Measurements from ENCODE around the gene MYH15.
"Not testable (repeated sequence)": the region's sequence is repeated elsewhere in the genome, so short reads cannot be mapped to it uniquely, and the experiment has no call there.

MYH15 gene

DNA sequence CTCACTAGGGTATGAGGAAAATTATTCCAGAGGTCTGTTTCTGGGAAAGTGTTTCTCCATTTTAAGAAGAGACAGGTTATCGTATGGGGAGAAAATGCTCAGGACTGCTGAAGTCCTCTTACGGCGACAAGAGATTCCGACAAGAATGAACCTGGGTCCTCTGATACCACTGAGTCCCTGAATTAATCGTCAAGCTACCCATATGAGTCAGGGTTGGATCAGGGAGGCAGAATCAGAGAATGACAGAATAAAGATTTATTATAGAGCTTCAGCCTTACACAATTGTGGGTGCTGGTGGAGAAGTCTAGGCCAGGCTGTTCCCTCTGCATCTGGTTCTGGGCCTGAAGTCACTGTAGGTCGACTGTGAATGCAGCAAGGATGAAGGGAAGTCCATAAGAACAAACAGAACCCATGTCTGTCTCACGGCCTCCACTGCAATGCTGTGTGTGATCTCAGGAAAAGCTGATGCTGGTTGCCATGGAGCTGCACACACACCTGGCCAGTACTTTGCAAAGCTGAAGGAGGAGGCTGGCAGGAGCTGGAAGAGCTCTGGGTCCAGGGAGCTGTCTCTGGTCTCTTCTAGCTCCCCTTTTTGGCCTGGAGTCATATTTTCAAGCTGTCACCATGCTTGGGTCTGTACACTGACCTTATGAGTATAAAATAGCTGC is 130.1 kb downstream of the MYH15 start:
- peak; percentile 55 for DNase-seq

DNA sequence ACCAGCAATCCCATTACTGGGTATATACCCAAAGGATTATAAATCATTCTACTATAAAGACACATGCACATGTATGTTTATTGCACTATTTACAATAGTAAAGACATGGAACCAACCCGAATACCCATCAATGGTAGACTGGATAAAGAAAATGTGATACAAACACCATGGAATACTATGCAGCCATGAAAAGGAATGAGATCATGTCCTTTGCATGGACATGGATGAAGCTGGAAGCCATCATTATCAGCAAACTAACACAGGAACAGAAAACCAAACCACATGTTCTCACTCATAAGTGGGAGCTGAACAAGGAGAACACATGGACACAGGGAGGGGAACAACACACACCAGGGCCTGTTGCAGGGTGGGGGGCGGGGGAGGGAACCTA is 131.4 kb downstream of the MYH15 start:
- not testable (repeated sequence) for DNase-seq

DNA sequence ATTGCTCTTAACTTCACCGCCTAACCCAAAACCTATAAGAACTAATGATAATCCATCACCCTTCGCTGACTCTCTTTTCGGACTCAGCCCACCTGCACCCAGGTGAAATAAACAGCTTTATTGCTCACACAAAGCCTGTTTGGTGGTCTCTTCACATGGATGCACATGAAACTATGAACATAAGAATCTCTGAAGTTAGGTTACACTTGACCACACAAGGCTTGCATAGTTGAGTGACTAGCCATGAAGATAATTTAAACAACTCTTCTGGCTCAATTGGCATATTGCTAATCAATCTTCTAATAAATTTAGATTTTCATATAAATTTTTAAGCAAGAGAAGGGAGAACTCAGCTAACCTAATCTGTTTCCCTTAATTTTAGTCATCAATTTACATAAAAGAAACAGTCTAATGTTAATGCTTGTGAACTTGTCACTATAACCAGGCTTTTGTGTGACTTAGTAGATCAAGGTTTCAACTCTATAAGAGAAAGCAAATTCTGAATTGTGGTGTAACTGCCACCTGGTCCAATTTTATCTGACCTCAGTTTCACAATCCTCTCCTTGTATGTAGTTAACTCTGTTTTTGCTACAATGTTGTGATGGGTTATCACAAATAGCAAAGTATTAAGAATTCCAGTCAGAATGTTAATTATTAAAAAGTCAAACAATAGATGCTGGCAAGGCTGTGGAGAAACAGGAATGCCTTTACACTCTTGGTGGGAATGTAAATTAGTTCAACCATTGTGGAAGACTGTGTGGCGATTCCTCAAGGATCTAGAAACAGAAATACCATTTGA is 132.0 kb downstream of the MYH15 start:
- DNase-seq, result no peak

DNA sequence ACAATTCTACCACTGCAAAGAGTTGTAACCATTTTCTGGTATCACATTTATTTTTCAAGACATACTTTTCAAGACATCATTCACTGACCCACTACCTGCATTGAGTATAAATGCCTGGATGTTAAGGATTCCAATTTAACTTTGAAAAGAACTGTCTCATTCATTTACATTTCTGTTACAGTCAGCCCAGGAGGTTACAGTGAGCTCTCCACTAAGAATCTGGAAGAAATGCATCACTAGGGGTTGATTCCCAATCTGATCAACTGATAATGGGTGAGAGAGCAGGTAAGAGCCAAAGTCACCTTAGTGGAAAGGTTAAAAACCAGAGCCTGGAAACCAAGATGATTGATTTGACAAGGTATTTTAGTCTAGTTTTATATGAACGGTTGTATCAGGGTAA is 133.0 kb downstream of the MYH15 start:
- DNase-seq, result no peak

DNA sequence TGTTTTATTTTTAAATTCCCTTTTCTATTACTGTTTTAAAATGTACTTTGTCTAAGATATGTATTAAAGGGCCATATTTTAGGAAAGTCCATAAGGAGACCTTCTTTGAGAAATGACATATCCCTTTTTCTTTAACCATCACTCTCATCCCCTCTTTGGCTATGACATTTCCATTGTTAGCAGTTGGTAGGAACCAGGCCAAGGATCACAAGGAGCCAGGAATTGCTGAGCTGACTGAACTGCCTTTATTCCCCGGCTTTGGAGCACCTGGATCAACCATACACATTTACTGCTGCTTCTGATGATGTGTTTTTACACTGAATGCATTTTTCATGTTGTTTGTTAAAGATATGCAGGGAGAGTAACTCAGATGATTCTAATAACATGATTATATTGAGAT is 134.4 kb downstream of the MYH15 start:
- no peak for DNase-seq

DNA sequence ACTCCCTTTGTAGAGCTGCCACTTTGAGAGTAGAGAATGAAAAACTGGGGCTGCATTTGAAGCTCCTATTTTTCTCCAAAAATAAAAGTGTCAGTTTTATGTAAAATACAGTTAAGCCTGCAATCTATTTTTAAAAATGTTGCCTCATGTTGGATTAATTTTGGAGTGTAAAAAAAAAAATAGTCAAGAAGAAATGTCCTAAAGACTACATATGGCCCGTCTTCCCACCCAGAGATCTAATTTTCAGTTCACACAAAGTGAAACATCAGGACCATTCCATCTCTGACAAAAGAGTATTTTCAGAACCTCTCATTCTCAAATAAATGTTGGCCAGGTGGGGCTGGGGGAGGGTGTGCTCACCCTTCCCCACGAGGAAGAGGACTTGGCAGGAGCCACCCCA is 151.4 kb downstream of the MYH15 start:
- DNase-seq, result no peak

DNA sequence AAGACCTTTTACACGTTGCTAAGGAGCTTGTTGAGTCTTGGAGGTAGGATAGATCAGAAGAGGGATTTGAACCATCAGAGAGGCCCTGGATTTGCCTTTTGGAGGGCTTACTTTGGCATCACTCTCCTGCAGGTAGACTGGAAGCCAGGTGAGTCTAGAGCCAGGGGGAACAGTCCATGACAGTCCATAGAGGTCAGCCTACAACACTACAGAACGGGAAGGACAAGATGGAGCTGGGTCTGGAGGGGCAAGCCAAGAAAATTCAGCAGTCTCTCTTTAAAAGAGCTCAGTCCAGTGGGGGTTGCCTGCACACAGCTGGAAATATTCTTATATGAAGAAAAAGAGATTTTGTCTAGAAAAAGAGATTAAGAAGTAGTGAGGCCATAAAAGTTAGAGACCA is 153.4 kb downstream of the MYH15 start:
- DNase-seq, result no peak

DNA sequence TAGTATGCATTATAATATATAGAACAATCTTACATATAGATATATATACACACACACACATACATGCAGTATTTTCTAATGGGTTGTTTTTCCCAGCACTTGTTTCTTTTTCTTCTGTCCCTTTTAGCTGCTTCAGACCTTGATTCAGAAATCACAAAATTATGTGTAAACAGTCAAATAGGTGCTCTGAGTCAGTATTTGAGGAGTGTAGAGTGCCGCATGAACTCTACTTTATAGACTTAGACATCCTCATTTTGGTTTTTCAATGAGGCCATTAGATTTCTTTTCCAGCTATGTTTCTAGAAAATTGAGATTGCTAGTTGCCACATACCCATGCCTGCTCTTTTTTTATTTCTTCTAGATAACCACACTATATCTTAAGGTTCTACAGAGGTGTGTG is 155.8 kb downstream of the MYH15 start:
- DNase-seq, result no peak

DNA sequence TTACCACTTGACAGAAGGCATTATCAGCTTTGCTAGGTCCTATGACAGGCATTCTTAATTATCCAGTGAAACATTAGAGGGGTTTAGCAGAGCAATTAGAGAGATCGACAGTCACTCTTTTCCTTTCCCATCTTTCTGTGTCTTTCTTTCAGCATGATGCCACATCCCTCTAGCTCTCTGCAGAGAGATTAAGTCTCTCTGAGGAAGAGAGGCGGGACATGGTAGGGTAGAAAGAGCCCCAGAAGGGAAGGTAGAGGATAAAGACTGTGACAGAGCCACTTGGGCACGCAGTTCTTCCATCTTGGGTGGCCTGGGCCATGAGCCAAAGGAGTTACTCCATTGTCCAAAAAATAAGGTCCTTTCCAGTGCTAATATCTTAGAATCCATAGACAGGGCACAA is 158.2 kb downstream of the MYH15 start:
- no peak for DNase-seq

DNA sequence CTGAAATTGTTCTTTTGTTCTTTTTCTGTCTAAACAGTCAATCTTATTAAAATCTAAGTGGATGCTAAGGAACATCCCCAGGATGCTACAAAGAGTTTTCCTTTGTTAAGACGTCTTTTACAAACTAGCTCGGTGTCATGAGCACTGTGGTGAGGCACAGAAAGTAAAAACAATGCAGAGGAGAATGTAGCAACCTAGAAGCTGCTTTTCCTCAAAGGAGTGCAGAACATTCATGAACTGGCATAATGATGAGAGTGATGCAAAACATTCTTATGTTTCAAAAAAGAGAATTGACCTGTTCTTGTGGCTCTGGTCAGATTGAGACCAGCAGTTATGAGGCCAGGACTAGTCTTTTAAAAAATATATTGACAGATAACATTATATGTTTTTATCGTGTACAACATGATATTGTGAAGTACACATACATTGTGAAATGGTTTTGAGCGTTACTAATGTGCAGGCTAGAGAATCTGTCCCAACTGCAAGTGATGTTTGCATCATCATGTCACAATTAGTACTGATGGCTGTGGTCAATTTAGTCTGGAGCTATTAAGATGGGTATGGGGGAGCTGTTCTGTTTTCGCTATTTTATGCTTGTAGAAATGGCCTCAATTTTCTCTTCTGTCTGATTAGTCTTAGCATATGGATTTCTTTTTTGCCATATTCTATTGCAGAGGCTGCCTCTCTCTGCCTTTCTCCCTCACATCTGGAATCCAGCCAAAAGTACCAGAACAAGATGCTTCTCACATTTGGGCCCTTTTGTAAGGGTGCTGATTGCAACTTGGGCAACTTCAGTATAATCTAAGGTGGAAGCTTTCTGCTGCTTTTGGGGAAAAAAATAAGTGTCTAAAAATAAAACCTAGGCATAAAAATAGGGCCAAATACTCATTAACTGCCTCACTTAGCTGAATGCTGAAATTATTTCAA is 163.8 kb downstream of the MYH15 start:
- no peak for DNase-seq

DNA sequence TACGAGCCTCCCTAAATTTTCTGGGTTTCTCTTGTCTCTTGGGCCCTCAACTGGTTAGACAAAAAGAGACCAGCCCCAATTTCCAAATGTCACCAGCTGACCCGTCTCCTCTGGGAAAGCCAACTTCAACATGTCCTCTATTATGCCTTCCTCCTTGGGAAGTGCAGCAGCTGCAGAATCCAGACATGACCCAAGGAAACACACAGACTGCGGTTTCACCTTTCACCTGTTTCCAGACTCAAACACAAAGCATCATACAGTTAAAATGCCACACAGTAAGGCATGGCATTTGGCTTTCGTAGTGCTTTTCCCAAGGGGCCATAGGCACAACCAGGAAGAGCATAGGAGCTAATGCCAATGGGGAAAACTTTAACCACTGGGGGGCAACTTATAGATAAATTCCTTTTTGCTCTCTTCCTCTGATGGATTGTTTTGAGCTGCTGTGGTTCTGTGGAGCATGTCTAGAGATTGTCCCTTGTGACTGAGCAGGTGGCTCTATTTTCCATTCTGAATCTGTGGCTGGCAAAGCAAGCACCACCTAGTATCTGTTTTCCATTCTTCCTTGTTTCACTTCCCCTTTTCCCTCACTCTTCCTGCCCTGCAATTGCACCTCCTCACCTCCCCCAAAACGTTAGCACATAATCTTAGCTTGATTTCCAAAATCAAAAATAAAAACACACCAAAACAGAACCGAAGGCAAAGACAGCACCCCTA is 164.7 kb downstream of the MYH15 start:
- no peak for DNase-seq

DNA sequence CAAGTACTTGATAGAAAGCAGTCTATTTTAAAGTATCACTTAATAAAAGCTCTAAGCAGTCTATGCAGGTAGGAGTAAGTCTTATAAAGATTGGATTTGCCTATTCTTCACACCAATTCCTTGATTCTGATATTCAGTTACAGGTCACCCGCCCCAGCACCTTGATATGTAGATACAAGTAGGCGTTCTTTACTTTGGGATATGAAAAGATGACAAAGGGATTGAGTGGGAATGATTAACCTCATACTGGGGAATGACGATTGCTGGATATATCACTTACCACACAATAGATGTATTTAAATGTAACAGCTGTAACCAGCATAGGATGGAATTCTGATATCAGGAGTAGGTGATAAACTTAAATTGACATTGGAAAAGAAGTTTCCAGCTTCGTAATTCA is 166.9 kb downstream of the MYH15 start:
- DNase-seq, result no peak

DNA sequence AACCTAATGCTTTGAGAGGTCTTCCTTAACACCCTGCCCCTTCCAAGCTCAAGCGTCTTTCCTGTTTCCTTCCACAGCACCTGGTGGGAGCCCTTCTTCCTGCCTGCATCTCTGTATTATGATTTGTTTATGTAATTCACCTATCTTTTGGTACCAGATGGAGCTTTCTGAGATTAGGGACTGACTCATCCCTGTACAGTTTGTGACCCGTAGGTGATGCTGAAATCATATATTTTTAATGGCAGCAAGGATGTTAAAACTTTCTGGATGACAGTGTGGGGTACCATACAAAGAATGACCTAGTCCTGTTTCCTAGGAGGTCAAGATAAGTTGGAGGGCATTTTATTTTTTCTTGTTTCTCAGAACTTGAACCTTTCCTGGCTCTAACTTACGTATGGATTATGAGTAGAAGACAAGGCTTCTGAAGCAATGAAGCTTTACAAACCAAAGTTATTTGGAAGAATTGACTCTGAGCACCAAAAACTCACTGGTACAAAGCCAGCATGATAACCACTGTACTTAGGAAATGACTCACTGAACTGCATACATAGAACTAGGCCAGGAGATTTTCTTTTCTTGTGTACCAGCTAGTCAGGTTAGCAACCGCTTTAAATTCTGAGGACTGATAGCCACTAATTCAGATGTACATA is 167.4 kb downstream of the MYH15 start:
- DNase-seq, result peak; percentile 82

DNA sequence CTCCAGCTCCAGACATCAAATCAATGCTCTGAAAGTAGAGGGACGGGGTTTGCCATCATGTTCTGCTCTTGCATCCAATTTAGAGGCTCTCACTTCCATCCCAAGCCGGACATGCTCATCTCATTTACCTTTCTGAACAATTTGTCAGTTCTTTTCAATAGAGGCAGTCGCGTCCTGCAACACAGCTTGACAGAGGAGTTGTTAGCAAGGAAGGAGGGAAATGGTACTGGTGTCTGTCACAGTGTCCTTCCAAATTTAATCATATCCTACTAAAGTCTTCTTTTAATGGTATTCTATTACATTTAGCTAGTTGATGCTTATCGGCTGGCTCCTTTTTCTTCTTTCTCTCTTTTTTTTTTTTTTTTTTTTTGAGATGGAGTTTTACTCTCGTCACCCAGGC is 168.5 kb downstream of the MYH15 start:
- no peak for DNase-seq

DNA sequence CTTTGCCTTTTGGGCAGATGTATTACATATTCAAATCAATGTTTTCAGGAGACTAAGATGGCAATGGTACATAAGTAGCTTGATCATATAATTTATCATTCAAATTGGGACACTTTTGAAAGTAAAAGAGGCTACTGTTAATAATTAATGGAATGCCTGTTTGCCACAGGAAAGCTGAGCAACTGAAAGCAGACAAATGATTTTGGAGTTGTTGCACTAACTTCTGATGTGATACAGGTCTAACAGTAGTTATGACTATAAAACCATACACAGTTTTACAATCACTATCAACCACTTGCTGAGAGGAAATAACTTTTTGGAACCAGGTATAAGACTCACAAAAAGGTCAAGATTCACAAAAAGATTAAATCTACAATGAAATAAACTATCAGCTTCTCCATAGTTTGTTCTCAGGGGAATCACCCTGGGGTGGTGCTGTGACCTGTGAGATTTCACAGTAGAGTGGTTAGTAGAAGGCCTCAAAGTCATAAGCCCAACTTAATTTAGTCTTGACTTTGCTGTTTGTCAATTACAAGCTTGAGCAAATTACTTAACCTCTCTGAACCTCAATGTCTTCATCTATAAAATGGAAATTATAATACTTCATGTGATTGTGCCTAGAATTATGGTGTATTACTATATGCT is 171.4 kb downstream of the MYH15 start:
- DNase-seq, result no peak

DNA sequence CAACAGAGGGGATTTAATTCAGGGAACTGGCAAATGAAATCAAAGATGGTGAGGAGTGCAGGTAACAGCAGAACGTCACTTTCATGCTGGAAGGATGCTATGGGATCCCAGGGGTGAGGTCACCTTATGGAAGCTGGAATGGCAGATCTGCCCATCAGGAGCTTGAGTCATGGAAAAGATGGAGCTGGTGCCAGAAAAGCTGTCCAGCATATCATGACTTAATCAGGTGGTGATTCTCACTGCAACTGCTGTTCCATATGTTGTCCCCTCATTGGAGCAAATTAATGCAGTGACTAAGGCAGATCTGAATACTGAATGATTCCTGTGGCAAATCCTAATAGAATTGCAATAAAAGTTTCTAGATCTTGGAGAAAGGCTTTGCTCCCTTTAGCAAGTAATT is 175.7 kb downstream of the MYH15 start:
- DNase-seq, result no peak

DNA sequence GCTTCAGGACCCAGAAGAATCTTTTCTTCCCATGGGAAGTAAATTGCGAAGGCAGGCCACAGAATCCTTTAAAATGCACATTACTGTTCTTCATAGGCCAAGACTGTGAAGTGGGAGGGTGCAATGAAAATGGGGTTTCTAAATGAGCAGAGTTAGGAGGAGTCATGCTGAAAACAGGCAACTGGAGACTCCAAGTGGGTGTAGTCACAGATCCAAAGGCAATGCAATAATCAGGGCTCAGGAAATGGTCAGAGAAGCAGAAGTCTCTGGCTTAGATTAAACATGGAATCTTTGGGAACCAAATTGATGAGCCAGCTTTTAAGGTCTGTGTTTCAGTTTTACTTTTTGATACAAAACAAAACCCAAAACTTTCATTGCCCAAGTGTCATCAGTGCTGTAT is 176.4 kb downstream of the MYH15 start:
- DNase-seq, result no peak

DNA sequence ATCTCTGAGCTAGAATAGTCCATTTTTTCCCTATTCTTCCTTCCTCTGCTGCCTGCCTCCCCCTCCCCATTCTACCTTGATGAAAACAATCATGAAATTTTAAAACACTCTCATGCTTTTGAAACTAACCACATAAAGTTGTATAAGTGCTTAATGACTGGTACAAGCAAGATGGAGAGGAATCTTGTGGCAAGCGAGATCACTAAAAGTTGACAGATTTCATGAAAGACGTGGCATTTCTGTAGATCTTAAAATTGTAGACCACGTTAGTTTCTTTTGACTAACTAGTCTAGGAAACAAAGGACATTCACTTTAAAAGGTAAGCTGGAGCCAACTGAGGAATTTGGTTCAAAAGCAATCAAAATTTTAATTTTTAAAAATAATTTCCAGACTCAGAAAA is 178.6 kb downstream of the MYH15 start:
- peak; percentile 22 for DNase-seq

Measured in activated CD4-positive, alpha-beta T cell treated with anti-CD3 and anti-CD28 coated beads, Interleukin-2, Interleukin-6, amounts not matched to agents 100 ng/mL and 50 ng/mL, durations not matched to agents 16 hours and 8 hours (primary cell).